ENCODE results near the gene FDX2. TPM values are rescaled to one million over a fixed set of nuclear protein-coding genes. Genes with fewer than 3 reads are reported as not detected.

FDX2 gene
- total RNA-seq, 1 experiment from 2014 or later: 30.3 TPM

DNA sequence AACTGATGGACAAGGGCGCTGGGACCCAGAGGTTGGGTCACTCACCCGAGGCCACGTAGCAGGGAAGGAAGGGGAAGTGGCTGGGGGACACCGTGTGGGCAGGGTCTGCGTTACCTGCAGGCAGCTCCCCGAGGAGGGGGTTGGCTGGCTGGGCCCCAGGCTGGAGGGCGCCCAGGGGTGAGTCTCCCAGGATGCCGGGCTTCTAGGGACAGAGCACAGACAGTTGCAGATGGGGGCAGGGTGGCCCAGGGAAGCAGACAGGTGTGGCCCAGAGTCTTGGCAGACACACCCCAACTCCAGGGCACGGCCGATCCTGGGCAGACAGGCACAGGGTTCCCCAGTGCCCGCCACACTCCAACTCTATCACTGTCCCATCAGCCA is 5.6 kb upstream of the FDX2 start:
- Mint-ChIP-seq H3K27me3 (ENCODE audit: insufficient read depth, unreplicated experiment) (no peaks in the 10 kb centered on the region), H3K9me3 (ENCODE audit: unreplicated experiment) (no peaks in the 10 kb centered on the region), H3K27ac (ENCODE audit: low read depth, unreplicated experiment) (no peak overlapping the region), H3K36me3 (ENCODE audit: insufficient read depth, unreplicated experiment) (peaks cover 63% of the 10 kb centered on the region), H3K4me3 (ENCODE audit: unreplicated experiment) (no peak overlapping the region), H3K4me1 (ENCODE audit: insufficient read depth, unreplicated experiment) (no peaks in the 10 kb centered on the region)
- TF ChIP-seq, protein P1, sequence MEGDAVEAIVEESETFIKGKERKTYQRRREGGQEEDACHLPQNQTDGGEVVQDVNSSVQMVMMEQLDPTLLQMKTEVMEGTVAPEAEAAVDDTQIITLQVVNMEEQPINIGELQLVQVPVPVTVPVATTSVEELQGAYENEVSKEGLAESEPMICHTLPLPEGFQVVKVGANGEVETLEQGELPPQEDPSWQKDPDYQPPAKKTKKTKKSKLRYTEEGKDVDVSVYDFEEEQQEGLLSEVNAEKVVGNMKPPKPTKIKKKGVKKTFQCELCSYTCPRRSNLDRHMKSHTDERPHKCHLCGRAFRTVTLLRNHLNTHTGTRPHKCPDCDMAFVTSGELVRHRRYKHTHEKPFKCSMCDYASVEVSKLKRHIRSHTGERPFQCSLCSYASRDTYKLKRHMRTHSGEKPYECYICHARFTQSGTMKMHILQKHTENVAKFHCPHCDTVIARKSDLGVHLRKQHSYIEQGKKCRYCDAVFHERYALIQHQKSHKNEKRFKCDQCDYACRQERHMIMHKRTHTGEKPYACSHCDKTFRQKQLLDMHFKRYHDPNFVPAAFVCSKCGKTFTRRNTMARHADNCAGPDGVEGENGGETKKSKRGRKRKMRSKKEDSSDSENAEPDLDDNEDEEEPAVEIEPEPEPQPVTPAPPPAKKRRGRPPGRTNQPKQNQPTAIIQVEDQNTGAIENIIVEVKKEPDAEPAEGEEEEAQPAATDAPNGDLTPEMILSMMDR (IDR thresholded peaks at IDR 0.05; ENCODE audit: unreplicated experiment): no peak
- POLR2A ChIA-PET: no interaction called here
- DNase-seq (ENCODE audit: unreplicated experiment): no peak
- intact Hi-C loops (cut with micrococcal nuclease): no loop called here
- no TSS peak for BruUV-seq (replicated peaks)
- CTCF ChIA-PET: interaction anchor here (0.9 to 1.3 kb wide), 2 partner anchors 50 to 67 kb away, joined by 3 read pairs; no protein-coding TSS in a partner anchor

DNA sequence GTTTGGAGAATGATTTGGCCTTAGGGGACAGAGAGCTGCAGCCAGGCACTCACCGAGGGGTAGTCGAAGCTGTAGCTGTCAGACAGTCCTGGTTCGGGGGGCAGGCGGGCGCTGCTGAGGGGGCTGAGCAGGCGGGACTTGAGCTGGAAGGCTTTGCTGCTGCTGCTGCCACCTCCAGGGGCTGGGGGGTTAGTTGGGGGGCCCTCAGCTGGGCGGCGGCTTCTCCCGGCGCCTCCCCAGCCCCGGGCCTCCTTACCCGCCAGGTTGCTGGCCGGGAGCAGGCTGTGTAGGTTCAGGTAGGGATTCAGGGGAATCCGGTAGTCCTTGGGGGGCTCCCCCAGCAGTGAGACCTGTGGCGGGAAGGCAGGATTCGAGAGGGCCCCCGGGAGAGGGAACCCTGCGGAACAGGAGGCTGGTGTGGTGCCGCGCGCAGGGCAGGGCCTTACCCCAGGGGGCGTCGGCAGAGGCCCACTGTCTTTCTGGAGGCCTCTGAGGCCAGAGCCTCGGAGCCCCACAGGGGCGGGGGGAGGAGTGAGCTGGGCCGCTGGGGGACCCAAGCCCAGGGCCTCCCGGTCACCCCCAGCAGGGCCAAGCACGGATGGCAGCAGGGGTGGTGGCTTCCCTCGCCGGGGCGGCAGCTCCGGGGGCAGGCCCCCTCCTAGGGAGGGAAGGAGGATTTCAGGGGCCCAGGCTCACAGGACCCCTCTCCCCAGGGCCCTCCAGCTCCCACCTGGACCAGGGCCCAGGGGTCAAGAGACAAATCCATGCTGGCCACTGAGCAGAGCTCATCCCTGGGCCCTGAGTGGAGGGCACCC is 5.0 kb upstream of the FDX2 start:
- H3K4me3 Mint-ChIP-seq (ENCODE audit: unreplicated experiment): no peak overlapping the region
- intact Hi-C loops (cut with micrococcal nuclease): no loop called here
- H3K27me3 Mint-ChIP-seq (ENCODE audit: insufficient read depth, unreplicated experiment): no peaks in the 10 kb centered on the region
- CTCF ChIA-PET: interaction anchor here (0.9 to 1.3 kb wide), 2 partner anchors 49 to 68 kb away, joined by 3 read pairs; no protein-coding TSS in a partner anchor
- TF ChIP-seq, protein P1 (IDR thresholded peaks at IDR 0.05; ENCODE audit: unreplicated experiment): no peak
- H3K9me3 Mint-ChIP-seq (ENCODE audit: unreplicated experiment): no peaks in the 10 kb centered on the region
- DNase-seq (ENCODE audit: unreplicated experiment): no peak
- POLR2A ChIA-PET: no interaction called here
- H3K36me3 Mint-ChIP-seq (ENCODE audit: insufficient read depth, unreplicated experiment): peaks cover 66% of the 10 kb centered on the region
- H3K4me1 Mint-ChIP-seq (ENCODE audit: insufficient read depth, unreplicated experiment): peaks cover 6% of the 10 kb centered on the region
- no TSS peak for BruUV-seq (replicated peaks)
- no peak overlapping the region for H3K27ac Mint-ChIP-seq (ENCODE audit: low read depth, unreplicated experiment)

DNA sequence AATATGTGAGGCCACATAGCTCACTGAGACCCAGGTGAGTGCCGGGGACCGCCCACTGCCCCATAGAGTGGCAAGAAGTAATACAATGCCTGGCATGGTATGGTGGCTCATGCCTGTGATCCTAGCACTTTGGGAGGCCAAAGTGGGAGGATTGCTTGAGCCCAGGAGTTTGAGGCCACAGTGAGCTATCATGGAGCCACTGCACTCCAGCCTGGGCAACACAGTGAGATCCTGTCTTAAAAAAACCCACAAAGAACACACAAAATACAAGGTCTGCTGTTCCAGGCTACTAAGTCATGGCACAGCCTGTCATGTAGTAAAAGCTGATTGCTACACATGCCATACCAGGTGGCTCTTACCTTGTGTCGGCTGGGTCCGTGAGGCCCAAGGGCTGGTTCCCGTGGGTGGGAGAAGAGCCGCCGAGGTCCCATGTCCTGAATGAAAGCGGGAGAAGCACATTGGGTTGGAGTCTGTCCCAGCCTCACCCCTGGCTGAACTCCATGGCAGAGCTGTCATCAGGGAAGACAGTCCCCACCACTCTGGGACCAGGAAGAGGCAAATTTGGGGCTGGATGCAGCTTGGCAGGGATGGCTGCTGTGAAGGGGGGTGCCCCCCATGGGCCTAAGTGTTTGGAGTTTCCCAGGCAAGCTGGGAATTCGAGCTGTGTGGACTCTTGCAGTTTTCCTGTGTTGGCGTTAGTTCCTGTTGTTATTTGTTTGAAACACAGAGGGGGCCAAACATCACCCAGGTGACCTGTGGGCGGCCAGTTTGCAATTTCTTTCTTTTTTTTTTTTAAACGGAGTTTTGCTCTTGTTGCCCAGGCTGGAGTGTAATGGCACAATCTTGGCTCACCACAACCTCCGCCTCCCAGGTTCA is 3.2 kb upstream of the FDX2 start:
- Mint-ChIP-seq H3K4me1 (ENCODE audit: insufficient read depth, unreplicated experiment) (peaks cover 18% of the 10 kb centered on the region), H3K27ac (ENCODE audit: low read depth, unreplicated experiment) (no peak overlapping the region), H3K4me3 (ENCODE audit: unreplicated experiment) (no peak overlapping the region), H3K27me3 (ENCODE audit: insufficient read depth, unreplicated experiment) (no peaks in the 10 kb centered on the region), H3K36me3 (ENCODE audit: insufficient read depth, unreplicated experiment) (peaks cover 64% of the 10 kb centered on the region), H3K9me3 (ENCODE audit: unreplicated experiment) (no peaks in the 10 kb centered on the region)
- BruUV-seq (replicated peaks): no TSS peak
- ChIA-PET CTCF (no interaction called here), POLR2A (interaction anchor here (0.9 to 1.3 kb wide), 3 partner anchors 14 to 27 kb away, joined by 3 to 5 read pairs (median 4); partner anchors contain the start of gene RAVER1)
- no peak for DNase-seq (ENCODE audit: unreplicated experiment)
- intact Hi-C loops (cut with micrococcal nuclease): no loop called here
- TF ChIP-seq, protein P1 (IDR thresholded peaks at IDR 0.05; ENCODE audit: unreplicated experiment): no peak

Measured in MCF 10A (cell line).